ENCODE data around the gene KRTAP9-3.
"Not testable (repeated sequence)": the region's sequence is repeated elsewhere in the genome, so short reads cannot be mapped to it uniquely, and the experiment has no call there.

KRTAP9-3 gene

DNA sequence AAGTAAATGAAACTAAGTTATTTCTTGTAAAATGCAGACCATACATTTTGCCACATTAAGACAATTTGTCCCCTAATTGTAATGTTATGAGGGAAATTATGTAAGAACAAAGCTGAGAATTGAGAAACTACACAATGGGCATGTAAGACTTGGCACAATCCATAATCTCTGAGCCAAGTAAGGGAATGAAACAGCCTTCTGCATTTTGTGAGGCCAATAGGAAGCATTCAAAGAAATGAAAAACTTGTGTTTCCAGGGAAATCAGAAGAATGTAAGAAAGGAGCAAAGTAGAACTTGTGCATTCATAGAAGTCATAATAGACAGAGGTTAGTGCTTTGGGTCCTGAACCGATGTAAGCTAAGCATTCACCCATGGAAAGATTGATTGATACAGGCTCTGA lies 19.0 kb downstream of the KRTAP9-3 start:
- no peak for DNase-seq (ENCODE audit: low spot score)

DNA sequence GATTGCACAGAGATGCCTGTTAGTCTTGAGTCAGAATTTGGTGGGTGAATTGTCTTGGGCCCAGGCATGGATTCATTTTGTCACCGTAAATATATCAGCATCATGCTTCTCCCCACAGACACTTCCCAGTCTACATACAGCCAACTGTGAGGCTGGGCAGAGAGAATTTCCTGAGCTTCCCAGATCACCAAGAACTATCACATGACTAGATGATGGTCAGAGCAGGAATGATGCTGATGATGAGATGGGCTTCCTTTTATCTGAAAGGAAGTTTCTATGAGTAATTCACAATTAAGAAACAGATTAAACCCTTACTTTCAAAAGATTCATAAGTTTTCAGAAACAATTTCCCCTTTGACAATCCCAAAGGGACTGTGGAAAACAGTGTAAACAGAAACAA lies 22.6 kb downstream of the KRTAP9-3 start:
- no peak for DNase-seq (ENCODE audit: low spot score)

DNA sequence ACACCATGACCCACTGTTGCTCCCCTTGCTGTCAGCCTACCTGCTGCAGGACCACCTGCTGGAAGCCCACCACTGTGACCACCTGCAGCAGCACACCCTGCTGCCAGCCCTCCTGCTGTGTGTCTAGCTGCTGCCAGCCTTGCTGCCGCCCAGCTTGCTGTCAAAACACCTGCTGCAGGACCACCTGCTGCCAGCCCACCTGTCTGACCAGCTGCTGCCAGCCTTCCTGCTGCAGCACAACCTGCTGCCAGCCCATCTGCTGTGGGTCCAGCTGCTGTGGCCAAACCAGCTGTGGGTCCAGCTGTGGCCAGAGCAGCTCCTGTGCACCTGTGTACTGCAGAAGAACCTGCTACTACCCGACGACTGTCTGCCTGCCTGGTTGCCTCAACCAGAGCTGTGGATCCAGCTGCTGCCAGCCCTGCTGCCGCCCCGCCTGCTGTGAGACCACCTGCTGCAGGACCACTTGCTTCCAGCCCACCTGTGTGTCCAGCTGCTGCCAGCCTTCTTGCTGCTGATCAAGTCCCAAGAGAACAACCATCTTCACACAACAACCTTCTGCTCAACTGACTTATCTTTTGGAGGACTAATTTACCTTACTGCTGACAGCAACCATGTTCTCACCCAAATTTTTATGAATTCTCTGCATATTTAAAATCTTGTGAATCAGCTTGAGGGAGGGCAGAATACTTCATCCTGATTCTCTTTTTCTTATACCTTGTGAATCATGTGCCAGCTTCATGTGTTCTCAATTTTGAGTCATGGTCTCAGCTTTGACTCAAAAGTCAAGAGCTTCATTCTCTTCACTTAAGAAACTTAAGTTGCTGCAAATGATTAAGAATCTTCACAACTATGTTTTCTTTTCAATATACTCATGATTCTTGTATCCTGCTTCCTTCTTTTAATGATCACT lies 23.4 kb downstream of the KRTAP9-3 start, which contains the start of gene KRTAP9-9:
Gene KRTAP9-9 (plus strand): TSS at position 4 of the 910 bp plus-strand sequence.
- not testable (repeated sequence) for DNase-seq (ENCODE audit: low spot score)

DNA sequence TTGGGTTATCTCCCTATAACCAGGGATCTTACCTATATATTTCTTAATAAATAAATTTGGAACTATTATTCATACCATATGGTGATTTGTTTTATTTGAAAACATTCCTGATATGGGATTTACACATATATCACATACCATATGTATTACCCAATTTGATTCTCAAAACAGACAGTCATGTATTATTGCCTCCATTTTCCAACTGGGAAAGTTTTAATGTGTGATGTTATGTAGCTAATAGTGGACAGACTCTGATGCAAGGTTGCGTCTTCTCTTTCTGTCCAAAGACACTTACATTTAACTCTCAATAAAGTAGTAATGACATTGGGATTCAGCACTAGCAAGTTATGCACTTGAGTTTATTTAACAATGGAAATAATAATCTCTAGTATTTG lies 24.0 kb downstream of the KRTAP9-3 start:
- DNase-seq (ENCODE audit: low spot score), result no peak

DNA sequence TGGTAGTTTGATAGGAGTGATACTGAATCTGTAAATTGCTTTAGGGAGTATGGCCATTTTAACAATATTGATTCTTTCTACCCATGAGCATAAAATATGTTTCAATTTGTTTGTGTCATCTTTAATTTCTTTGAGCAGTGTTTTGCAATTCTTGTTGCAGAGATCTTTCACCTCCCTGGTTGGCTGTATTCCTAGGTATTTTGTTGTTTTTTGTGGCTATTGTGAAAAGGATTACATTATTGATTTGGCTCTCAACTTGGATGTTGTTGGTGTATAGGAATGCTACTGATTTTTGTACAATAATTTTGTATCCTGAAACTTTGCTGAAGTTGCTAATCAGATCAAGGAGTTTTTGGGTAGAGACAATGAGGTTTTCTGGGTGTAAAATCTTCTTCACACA lies 26.2 kb downstream of the KRTAP9-3 start:
- no peak for DNase-seq (ENCODE audit: low spot score)

DNA sequence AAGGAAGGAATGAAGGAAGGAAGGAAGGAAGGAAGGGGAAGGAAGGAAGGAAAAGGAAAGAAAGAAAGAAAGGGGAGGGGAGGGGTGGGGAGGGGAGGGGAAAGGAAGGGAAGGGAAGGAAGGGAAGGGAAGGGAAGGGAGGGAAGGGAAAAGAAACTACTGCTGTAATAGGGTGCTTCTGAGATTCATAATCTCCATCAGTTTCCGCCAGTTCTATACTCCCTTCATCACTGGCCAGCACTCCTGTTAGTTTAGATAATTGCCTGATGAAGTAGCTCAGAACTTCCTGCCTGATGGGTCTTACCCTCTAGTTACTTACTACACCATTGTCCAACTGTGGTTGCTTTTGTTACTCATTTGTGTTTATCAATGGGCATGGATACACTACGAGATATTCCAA lies 31.0 kb downstream of the KRTAP9-3 start:
- no peak for DNase-seq (ENCODE audit: low spot score)

DNA sequence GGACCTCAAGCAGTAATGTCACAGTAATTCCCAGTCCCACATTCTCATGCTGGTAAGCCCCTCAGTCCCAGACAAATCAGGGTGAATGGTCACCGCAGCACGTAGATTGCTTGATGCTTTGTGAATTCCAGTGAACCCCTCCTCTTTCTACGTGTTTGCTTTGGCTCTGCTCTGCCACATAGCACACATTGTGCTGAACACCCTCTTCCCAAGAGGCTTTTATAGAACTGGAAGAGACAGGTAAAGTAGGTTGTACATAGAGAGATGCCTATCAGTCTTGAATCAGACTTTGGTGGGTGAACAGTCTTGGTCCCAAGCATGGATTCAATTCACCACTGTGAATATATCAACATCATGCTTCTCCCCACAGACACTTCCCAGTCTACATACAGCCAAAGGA lies 32.4 kb downstream of the KRTAP9-3 start:
- DNase-seq (ENCODE audit: low spot score), result no peak

DNA sequence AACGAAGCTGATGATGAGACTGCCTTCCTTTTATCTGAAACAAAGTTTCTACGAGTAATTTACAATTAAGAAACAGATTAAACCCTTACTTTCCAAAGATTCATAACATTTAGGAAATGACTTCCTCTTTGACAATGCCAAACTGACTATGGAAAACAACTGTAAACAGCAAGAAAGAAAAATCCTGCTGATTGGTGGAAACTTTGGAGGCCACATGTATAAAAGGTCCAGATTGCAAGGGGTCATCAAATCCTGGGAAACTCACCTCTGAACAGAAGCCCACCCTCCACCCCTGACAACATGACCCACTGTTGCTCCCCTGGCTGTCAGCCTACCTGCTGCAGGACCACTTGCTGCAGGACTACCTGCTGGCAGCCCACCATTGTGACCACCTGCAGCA lies 32.8 kb downstream of the KRTAP9-3 start, which contains the start of gene KRTAP9-6:
Gene KRTAP9-6 (plus strand): TSS at position 301 of the 400 bp plus-strand sequence. CDS start 0 bp downstream, at position 301.
- DNase-seq (ENCODE audit: low spot score), result no peak

DNA sequence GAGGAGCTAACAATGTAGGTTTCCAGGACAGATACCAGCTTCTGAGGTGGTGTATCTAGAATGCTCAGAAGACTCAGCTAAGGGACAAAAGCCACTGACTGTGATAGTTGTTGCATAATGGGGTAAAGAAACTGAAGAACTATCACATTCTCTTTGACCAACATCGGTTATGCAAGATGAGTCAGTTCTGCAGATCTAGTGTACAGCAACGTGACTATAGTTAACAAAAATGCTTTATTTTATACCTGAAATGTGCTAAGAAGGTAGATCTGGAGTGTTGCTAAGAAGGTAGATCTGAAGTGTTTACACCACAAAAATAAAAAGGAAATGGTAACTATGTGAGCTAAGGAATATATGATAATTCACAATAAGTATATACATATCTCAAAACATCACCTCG lies 35.5 kb downstream of the KRTAP9-3 start:
- no peak for DNase-seq (ENCODE audit: low spot score)

DNA sequence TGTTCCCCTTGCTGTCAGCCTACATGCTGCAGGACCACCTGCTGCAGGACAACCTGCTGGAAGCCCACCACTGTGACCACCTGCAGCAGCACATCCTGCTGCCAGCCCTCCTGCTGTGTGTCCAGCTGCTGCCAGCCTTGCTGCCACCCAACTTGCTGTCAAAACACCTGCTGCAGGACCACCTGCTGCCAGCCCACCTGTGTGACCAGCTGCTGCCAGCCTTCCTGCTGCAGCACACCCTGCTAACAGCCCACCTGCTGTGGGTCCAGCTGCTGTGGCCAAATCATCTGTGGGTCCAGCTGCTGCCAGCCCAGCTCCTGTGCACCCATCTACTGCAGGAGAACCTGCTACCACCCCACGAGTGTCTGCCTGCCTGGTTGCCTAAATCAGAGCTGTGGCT lies 39.1 kb downstream of the KRTAP9-3 start:
- DNase-seq (ENCODE audit: low spot score), result not testable (repeated sequence)

DNA sequence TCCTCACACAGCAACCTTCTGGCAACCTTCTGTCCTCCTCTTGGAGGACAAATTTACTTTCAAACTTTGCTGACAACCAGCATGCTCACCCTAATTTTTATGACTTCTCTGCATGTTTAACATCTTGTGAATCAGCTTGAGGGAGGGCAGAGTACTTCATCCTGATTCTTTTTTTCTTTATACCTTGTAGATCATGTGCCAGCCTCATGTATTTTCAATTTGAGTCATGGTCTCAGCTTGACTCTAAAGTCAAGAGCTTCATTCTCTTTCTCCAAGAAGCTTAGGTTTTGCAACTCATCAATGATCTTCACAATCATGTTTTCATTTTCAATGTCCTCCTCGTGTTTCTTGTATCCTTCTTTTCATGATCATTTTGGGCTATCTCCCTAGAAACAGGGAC lies 39.6 kb downstream of the KRTAP9-3 start:
- DNase-seq (ENCODE audit: low spot score), result no peak

DNA sequence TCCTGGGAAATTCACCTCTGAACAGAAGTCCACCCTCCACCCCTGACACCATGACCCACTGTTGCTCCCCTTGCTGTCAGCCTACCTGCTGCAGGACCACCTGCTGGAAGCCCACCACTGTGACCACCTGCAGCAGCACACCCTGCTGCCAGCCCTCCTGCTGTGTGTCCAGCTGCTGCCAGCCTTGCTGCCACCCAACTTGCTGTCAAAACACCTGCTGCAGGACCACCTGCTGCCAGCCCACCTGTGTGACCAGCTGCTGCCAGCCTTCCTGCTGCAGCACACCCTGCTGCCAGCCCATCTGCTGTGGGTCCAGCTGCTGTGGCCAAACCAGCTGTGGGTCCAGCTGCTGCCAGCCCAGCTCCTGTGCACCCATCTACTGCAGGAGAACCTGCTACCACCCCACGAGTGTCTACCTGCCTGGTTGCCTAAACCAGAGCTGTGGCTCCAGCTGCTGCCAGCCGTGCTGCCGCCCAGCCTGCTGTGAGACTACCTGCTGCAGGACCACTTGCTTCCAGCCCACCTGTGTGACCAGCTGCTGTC lies 43.5 kb downstream of the KRTAP9-3 start, which contains the start of gene KRTAP9-7:
Gene KRTAP9-7 (plus strand): TSS at position 51 of the 543 bp plus-strand sequence. CDS start 0 bp downstream, at position 51.
- DNase-seq (ENCODE audit: low spot score), result not testable (repeated sequence)

DNA sequence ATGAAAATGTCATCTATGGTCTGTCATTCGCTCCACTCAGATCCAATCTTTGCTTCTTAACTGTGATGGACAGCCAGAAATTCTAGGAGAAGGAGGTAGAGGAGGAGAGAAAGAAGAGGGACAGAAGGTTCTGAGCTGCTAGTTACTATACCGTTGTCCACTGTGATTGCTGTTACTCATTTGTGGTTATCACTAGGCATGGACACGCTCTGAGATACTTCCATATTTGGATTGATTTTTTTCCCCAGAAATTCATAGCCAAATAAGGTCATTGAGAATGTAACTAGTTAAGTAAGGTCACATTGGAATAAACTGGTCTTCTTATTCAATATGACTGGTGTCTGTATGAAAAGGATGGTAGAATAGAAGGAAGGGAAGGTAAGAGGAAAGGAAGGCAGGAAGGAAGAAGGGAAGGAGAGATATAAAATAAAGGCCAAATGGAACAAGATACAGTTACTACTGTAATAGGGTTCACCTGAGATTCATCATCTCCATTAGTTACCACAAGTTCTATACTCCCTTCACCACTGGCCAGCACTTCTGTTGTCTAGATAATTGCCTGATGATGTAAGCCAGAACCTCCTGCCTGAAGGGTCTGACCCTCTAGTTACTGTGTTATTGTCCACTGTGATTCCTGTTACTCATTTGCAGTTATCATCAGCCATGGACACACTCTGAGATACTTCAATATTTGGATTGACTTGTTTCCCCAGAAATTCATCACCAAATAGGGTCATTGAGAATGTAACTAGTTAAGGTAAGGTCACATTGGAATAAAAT lies 46.1 kb downstream of the KRTAP9-3 start:
- no peak for DNase-seq (ENCODE audit: low spot score)
